GM10266 (cell line): Measurements from ENCODE around the gene ZMYND11.

Experiments
- DNase-seq: peaks from one replicate; pipeline ENCODE4 v3.0.0; 2012; ENCODE audit errors: extremely low spot score
- TF ChIP-seq, protein P1 (sequence below): IDR thresholded peaks from 2 replicates; pipeline ENCODE4 v1.5.1; 2012; ENCODE audit warnings: mild to moderate bottlenecking, low read depth; ENCODE audit not compliant: control insufficient read depth, insufficient read depth; ENCODE audit errors: missing control alignments

ZMYND11 gene

DNA sequence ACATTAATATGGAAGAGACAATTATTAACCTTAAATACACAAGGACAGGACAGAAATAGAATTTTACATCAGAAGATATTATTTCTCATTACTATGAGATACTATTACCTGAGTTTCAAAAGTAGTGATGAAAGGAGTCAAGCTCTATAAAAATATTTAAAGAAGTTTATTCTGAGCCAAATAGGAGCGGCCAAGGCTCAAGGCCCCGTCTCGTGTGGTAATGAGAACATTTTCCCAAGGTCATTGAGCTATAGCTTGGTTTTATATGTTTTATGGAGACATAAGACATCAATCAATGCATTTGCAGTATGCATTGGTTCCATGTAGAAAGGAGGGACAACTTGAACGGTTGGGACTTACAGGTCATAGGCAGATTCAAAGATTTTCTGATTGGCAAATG, 29.4 kb upstream of the ZMYND11 start:
- TF ChIP-seq, protein P1, sequence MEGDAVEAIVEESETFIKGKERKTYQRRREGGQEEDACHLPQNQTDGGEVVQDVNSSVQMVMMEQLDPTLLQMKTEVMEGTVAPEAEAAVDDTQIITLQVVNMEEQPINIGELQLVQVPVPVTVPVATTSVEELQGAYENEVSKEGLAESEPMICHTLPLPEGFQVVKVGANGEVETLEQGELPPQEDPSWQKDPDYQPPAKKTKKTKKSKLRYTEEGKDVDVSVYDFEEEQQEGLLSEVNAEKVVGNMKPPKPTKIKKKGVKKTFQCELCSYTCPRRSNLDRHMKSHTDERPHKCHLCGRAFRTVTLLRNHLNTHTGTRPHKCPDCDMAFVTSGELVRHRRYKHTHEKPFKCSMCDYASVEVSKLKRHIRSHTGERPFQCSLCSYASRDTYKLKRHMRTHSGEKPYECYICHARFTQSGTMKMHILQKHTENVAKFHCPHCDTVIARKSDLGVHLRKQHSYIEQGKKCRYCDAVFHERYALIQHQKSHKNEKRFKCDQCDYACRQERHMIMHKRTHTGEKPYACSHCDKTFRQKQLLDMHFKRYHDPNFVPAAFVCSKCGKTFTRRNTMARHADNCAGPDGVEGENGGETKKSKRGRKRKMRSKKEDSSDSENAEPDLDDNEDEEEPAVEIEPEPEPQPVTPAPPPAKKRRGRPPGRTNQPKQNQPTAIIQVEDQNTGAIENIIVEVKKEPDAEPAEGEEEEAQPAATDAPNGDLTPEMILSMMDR, result no peak
- no peak for DNase-seq

DNA sequence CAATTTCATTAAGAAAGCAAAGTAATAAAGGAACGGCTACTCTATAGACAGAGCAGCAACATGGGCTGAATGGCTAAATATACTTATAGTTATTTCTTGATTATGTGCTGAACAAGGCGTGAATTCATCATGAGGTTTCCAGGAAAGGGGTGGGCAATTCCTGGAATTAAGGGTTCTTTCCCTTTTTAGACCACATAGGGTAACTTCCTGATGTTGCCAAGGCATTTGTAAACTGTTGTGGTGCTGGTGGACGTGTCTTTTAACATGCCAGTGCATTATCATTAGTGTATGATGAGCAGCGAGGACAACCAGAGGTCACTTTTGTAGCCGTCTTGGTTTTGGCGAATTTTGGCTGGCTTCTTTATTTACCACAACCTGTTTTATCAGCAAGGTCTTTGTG, 28.5 kb upstream of the ZMYND11 start:
- TF ChIP-seq, protein P1, result no peak
- DNase-seq, result no peak

DNA sequence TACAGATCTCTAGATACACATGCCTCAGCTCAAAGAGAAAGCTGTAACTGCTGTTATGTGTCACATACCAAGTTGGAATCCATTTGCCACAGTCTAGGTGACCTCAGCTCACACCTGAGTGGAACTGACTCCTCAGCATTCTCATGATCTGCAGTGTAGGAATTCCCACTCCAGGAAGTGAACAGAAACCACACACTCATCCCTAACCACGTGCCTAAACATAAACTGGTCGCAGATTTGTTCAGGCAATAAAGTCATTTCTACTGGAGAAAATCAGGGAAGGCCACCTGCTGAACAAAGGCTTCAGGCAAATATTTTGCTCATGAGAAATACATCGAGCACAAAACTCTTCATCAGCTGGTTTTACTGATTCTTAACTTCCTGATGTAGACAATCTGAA, 23.0 kb upstream of the ZMYND11 start:
- TF ChIP-seq, protein P1, result no peak
- DNase-seq, result no peak

DNA sequence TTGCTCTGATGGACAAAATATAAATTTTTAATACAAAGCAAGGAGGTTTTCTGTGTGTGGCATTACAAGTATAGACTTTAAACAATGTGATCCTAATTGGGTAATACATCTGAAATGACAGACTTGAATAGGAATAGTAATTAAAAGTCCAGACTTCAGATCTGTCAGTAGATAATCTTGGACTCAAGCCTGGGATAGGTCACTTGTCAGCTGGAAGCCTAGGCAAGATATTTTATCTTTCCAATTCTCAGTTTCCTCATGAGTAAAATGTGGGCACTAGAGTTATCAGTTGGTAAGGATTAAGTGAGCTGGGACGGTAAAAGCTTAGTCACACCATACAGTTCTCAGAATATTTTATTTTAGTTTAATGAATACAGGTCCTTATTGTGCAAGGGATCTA, 10.4 kb upstream of the ZMYND11 start:
- TF ChIP-seq, protein P1, result no peak
- DNase-seq, result no peak

DNA sequence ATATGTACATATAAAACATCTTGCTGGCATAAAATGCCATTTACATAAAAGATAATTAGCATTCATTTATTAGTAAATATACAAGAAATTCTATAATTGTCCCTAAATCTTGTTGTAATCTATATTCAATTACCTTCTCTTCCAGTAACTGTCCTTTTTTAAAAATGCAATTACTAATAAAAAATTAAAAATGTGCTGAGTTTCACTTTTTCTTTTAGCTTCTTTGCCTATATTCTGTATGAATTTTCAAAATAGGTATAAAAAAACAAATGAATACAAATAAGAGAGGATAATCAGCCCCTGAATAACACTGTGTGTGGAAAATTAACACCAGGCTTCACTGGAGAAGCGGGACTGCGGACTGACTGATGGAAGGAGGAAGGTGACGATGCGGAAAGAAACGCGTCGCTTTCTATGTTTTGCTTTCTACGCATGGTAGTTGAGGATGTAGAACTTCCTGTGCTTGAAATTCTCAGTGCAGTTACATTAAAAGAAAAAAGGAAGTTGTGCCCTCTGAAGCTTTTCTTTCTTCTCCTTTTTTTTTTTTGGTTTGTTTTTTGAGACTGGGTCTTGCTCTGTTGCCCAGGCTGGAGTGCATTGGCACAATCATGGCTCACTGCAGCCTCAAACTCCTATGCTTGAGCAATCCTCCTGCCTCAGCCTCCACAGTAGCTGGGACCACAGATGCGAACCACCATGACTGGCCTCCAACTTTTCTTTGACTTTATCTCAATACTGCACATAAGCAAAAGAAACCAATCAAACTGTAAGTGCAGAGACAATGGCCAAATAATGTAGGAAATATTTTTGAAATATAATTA, 7.4 kb upstream of the ZMYND11 start:
- peak; percentile 46 for DNase-seq
- TF ChIP-seq, protein P1, result no peak

DNA sequence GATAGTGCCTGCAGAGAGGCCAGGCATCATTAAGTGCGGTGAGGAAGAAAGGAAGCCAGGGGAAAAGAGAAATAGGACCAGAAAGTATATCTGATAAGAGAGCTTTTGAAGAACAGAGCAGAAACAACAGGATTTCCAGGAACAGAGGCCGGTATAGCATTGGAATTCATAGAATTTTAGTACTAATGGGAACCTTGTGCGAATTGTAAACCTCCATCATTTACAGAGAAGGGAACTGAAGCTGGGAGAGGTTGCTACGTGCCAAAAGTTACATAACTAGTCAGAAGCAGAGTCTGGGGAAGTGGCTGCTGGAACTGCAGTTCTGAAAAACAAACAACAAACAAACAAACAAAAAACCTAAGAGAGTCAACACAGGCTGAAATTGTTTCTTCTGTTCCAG, 5.4 kb upstream of the ZMYND11 start:
- no peak for DNase-seq
- TF ChIP-seq, protein P1, result no peak

DNA sequence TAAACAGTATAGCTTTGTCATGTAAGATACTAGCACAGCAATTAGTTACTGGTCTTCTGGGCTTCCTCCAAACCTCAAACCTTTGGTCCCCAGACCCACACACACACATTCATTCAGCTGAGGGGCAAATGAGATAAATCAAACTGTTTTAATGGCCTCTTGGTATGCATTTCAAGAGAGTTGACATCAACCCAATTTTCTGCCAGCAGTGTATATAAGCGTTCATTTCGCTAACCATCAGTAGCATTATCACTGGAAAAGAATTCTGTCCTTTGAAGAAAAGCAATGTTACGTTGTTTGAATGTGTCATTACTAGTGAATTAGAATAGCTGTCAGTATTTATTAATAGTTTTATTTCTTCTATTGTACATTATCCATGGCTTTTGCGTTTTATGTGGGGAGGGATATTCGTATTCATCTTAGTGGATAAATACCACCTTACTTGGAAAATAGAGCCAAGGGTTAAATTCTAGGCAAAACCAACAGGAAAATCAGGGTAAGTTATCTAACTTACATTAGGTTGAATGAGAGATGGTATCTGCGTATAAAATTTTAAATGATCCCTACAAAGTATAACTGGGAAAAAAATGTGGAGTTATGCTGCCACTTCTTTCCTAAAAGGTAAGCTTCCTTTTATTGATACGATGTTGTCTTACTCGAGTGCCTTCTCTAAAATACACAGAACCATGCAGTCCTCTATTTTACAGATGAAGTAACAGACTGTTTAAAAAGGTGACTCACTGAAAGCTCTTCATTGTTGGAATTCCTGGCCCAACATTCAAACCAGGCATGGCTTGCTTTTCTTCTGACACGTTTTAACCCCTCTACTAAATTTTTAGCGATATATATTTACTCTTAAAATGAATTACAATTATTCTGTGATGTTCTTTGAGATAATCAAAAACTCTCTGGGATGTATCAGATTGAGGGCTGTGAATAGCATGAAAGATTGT, 2.0 kb upstream of the ZMYND11 start:
- TF ChIP-seq, protein P1, result no peak
- no peak for DNase-seq
